K562 (cell line): ENCODE data around the gene SAMD13. TPM values are rescaled to one million over a fixed set of nuclear protein-coding genes. Genes with fewer than 3 reads are reported as not detected.

Source experiments
- ATF1 ChIP-seq, 2 experiments: fragments of 450-650 bp in 1 of 2; IDR thresholded peaks; 2 replicates each; pipeline ENCODE4 v1.6.1; 2016; ENCODE audit warnings: missing compliant biosample characterization in 1 of 2, missing genetic modification characterization in 1 of 2
- CXXC5 ChIP-seq: fragments of 250-450 bp; sonication (Bioruptor Pico); IDR thresholded peaks from 2 replicates; pipeline ENCODE4 v1.8.0; 2022; ENCODE audit warnings: inconsistent platforms, mild to moderate bottlenecking, moderate library complexity
- EP400 ChIP-seq: fragments of 450-650 bp; IDR thresholded peaks from 2 replicates; pipeline ENCODE4 v1.6.1; 2017; ENCODE audit warnings: antibody characterized with exemption, mild to moderate bottlenecking, moderate library complexity
- FIP1L1 ChIP-seq: fragments of 200-400 bp; formaldehyde crosslinking; IDR thresholded peaks from 2 replicates; pipeline ENCODE4 v1.6.1; 2018; ENCODE audit warnings: mild to moderate bottlenecking, low read depth, low read length; ENCODE audit not compliant: poor library complexity, severe bottlenecking
- L3MBTL2 ChIP-seq: fragments of 450-650 bp; IDR thresholded peaks from 2 replicates; pipeline ENCODE4 v1.6.1; 2016; ENCODE audit warnings: mild to moderate bottlenecking, moderate library complexity
- SRF ChIP-seq, 2 experiments: fragments of 250-450, 450-650 bp in 1 of 2; sonication (Bioruptor Pico) in 1 of 2; sonication (generic) in 1 of 2; formaldehyde crosslinking; IDR thresholded peaks; 2 replicates each; pipeline versions ENCODE4 v1.5.0 to v1.5.1; 2020 to 2022; ENCODE audit warnings: mild to moderate bottlenecking in 1 of 2, missing genetic modification reagents in 1 of 2
- SUPT5H ChIP-seq: fragments of 450-650 bp; IDR thresholded peaks from 2 replicates; pipeline ENCODE4 v1.6.1; 2016
- polyA plus RNA-seq, 8 experiments: library from polyadenylated mRNA; depleted of rRNA in 4 of 8; stranded (reverse) in 5 of 8; unstranded in 3 of 8; fragments of >200 nt; fragmentation: Nextera tagmentation in 2 of 8; fragmentation: Illumina TruSeq in 1 of 8; extraction: Ambion mirVana in 2 of 8; extraction: Trizol in 1 of 8; gene quantifications; 2 replicates each; pipeline versions ENCODE4 v1.2.1 to v1.2.3, GENCODE V29; 2011 to 2014; ENCODE audit warnings: inconsistent platforms in 1 of 8, missing spikeins in 1 of 8
- total RNA-seq, 7 experiments: library from RNA; depleted of rRNA in 6 of 7; stranded (reverse); fragments of >200 nt in 6 of 7; fragmentation: Illumina TruSeq in 2 of 7; extraction: Trizol in 2 of 7; gene quantifications; 2 replicates each; pipeline versions ENCODE4 v1.2.1 to v1.2.3, GENCODE V29; 2011 to 2021; ENCODE audit warnings: low replicate concordance in 1 of 7
- TF ChIP-seq, protein P1 (sequence below), 2 experiments: IDR thresholded peaks; 2 replicates each; pipeline ENCODE4 v1.6.1; 2012; ENCODE audit warnings: improper control_type of control experiment in 2 of 2, low read depth in 2 of 2, low read length in 2 of 2, borderline replicate concordance in 1 of 2
- TF ChIP-seq, protein P2 (sequence below): IDR thresholded peaks from 2 replicates; pipeline ENCODE4 v1.6.1; 2011; ENCODE audit warnings: borderline replicate concordance, low read depth, mild to moderate bottlenecking, moderate library complexity, low read length; ENCODE audit not compliant: insufficient read depth, poor library complexity, severe bottlenecking

Gene SAMD13
- total and polyA plus RNA-seq, 9 of the 15 experiments (the other 6 are each of a cell fraction or from before 2014, with no cell fraction given), result 0.78 to 2.7 (median 1.00) TPM

DNA sequence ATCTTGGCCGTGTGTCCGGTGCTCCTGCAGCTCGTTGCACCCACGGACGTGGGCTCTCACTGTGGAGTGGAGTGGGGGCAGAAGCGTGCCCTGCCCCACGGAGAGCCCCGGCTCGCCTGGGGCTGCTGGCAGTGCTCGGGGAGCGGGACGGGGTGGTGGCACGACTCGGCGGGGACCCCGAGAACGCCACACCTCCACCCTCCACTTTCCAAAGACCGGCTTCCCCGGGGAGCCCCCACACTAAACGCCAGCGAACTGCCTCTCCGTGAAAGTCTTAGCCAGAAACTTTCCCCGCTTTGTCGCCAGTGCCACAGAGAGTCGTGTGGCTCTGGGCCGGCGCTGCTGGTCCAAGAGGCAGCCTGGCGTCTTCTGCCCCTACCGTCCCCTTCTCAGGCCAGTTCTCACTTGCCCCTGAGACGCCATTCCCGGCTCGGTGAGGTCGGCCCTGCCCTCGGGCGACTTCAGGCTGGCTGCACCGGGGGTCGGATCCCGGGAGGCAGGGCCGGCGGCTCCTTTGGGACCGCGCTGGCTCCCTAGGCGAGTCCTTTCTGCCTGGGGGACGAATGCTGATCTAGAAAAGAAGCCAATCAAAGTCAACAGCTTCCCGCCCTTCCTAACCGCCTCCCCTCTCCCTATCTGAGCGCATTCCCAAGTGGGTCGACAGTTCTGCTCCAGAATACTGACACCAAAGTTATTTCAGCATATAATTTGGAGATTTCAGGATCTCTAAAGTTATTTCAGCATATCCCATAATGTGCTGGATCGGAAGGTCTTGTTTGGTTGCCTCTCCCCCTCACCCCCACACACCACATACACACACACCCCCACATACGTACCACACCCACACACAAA is 2.6 kb upstream of the SAMD13 start (continued):
- TF ChIP-seq, protein P1, sequence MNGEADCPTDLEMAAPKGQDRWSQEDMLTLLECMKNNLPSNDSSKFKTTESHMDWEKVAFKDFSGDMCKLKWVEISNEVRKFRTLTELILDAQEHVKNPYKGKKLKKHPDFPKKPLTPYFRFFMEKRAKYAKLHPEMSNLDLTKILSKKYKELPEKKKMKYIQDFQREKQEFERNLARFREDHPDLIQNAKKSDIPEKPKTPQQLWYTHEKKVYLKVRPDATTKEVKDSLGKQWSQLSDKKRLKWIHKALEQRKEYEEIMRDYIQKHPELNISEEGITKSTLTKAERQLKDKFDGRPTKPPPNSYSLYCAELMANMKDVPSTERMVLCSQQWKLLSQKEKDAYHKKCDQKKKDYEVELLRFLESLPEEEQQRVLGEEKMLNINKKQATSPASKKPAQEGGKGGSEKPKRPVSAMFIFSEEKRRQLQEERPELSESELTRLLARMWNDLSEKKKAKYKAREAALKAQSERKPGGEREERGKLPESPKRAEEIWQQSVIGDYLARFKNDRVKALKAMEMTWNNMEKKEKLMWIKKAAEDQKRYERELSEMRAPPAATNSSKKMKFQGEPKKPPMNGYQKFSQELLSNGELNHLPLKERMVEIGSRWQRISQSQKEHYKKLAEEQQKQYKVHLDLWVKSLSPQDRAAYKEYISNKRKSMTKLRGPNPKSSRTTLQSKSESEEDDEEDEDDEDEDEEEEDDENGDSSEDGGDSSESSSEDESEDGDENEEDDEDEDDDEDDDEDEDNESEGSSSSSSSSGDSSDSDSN (IDR thresholded peaks at IDR 0.05; ENCODE audit: borderline replicate concordance in 1 of 2, low read depth in 2 of 2, low read length in 2 of 2), result peak in 1 of 2 experiments; percentile 58; a peak in 1 of 4 replicates
- TF ChIP-seq, protein P2, sequence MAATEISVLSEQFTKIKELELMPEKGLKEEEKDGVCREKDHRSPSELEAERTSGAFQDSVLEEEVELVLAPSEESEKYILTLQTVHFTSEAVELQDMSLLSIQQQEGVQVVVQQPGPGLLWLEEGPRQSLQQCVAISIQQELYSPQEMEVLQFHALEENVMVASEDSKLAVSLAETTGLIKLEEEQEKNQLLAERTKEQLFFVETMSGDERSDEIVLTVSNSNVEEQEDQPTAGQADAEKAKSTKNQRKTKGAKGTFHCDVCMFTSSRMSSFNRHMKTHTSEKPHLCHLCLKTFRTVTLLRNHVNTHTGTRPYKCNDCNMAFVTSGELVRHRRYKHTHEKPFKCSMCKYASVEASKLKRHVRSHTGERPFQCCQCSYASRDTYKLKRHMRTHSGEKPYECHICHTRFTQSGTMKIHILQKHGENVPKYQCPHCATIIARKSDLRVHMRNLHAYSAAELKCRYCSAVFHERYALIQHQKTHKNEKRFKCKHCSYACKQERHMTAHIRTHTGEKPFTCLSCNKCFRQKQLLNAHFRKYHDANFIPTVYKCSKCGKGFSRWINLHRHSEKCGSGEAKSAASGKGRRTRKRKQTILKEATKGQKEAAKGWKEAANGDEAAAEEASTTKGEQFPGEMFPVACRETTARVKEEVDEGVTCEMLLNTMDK, result no peak
- TF ChIP-seq L3MBTL2, result peak; percentile 64
- peak; percentile 44 for TF ChIP-seq EP400
- TF ChIP-seq ATF1 (CRISPR knock-in tag; IDR thresholded peaks at IDR 0.05), result no peak
- no peak for TF ChIP-seq ATF1 (tag; IDR thresholded peaks at IDR 0.05)
- TF ChIP-seq SRF (CRISPR knock-in tag; IDR thresholded peaks at IDR 0.05), result no peak; a peak in 1 of 4 replicates
- no peak for TF ChIP-seq FIP1L1
- TF ChIP-seq SUPT5H, result peak; percentile 74; the same call in 1 of the 2 replicates
- TF ChIP-seq CXXC5 (CRISPR knock-in tag), result peak; percentile 23
